Uterus (tissue), 2 donors: Measurements from ENCODE around the gene MTFR1L.

ENCODE experiments used
- CTCF ChIP-seq, 4 experiments: fragments of 200-600 bp in 2 of 4; fragments of 450-650 bp in 2 of 4; sonication (generic) in 2 of 4; IDR thresholded peaks; one replicate each; pipeline ENCODE4 v1.5.1; 2016 to 2019; ENCODE audit warnings: antibody characterized with exemption in 4 of 4, mild to moderate bottlenecking in 2 of 4, moderate library complexity in 1 of 4
- POLR2A ChIP-seq, 2 donors: fragments of 450-650 bp; IDR thresholded peaks; one replicate each; pipeline ENCODE4 v1.6.1; 2016; ENCODE audit warnings: antibody characterized with exemption in 2 of 2, mild to moderate bottlenecking in 1 of 2, moderate library complexity in 1 of 2

GRCh38 chr1:25871704-25872494, 52.1 kb downstream of the MTFR1L start:
- TF ChIP-seq CTCF (IDR thresholded peaks at IDR 0.05) (no peak), POLR2A (IDR thresholded peaks at IDR 0.05) (no peak)
